Activated T-helper 9 cell treated with anti-CD3 and anti-CD28 coated beads, Interleukin-2, amount 50 U/mL, for 16 hours (primary cell): ENCODE data around the gene PHLDB2.
"Not testable (repeated sequence)": the region's sequence is repeated elsewhere in the genome, so short reads cannot be mapped to it uniquely, and the experiment has no call there.

Source experiments
- DNase-seq: peaks from one replicate; pipeline ENCODE4 v3.0.0-alpha.2; 2020; ENCODE audit warnings: low read depth

Gene PHLDB2

DNA sequence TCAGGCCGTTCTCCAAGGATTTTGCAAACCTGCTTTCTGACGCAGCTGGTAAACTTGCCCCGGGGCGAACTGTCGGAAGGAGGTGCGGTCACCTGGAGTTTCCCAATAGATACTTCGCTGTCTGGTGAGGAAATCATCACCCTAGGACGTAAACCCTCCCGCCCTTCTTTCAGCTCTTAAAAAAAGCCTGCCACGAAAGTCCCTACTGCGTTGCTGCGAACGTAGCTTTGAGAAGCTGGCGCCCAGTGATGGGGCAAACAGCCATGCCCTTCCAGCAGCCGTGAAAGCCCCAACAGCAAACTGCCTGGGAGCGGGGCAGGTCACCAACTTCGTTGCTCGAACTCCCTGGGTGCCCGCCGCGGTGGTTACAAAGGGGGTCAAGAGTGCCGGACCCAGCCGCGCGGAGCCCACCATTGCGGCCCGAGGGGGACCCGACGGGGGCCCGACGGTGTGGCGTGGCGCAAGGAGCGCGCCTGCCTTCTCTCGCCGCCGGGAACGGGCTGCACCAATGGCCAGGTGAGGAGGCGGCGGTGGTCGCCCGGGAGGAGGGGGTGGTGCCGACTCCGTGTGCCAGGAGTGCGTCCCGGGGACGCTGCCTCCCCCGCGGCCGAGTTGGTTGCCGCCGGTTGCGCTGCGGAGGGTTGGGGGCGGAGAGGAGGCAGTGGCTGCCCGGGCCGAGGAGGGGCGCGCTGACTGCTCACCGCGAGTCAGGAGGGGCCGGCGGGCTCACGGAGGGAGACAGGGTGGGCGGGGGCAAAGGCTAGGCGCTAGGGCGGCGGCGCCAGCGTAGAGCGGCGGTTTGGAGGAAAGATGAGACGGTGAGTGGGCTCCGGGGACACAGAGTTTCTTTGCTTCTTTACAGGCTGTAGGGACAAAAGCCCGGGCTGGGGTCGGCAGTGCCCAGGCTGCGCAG is at the start of gene PHLDB2:
PHLDB2 (plus strand) TSS at position 205 of the 913 bp plus-strand sequence. CDS start 24,813 bp downstream, outside the sequence.
- peak; percentile 58 for DNase-seq

DNA sequence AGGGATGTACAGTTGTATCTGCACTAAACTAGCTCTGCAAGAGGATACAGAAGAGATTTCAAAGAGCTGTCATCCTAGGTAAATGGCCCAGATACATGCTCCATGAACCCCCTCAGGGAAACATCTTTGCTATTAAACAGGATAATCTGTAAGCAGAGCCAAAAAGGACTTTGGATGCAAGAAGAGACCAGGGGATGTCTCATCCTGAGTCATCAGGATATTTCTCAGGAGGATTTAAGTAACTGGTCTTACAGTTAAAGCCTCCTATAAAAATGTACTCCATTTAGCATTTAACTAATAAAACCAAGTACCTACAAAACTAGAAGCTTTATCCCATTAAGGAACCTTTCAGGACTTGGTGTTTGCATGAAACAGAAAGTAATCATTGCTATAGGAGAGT is 48.2 kb upstream of the PHLDB2 start:
- no peak for DNase-seq

- no peak for DNase-seq
These were observed 47.3 kb upstream of the PHLDB2 start for GRCh38 chr3:111811811-111812210.

GRCh38 chr3:111812701-111813100 is 46.4 kb upstream of the PHLDB2 start:
- DNase-seq = no peak

DNA sequence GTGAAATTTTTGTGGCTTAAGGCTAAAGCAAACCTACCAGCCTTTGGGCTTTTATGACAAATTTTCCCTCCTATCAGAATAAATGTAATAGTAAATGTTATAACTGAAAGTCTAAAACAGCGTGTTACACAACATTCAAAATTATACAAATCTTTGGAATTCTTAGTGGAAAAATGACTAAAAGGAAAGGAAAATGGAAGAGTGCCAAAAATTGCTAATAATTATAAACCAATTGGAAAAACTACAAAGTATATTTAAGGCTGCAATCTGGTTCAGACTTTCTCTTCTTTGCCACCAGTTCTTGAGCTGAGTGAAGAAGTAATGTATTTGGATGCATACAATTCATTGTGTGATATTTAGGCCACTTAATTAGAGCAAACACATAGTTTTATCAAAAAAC is 45.6 kb upstream of the PHLDB2 start:
- no peak for DNase-seq

GRCh38 chr3:111813979-111814378 is 45.1 kb upstream of the PHLDB2 start:
- DNase-seq = no peak

DNA sequence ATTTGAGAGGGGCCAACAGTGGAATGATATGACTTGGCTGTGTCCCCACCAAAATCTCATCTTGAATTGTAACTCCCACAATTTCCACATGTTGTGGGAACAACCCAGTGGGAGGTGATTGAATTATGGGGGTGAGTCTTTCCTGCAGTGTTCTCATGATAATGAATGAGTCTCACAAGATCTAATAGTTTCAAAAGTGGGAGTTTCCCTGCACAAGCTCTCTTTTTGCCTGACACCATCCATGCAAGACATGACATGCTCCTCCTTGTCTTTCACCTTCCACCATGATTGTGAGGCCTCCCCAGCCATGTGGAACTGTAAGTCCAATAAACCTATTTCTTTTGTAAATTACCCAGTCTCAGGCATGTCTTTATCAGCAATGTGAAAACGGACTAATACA is 42.3 kb upstream of the PHLDB2 start:
- DNase-seq = not testable (repeated sequence)

DNA sequence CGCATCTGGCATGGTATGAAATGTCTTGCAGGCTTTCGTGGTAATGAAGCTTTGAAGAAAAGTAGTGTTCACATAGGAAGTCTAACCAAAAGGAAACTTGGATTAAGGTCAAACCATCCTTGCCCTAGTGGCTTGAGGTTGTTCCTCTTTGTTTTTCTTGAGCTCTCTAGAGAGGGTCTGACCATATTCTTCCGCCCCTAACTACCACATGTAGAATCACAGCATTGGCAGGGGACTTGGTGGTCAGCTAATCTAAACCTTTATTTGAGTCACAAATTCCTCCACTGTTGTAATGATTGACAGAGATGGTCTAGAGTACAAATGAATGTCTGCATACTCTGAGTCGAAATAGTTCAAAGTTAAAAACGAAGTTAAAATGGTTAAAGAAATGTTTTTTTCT is 39.1 kb upstream of the PHLDB2 start:
- DNase-seq = no peak

GRCh38 chr3:111820651-111821050 is 38.4 kb upstream of the PHLDB2 start:
- no peak for DNase-seq

DNA sequence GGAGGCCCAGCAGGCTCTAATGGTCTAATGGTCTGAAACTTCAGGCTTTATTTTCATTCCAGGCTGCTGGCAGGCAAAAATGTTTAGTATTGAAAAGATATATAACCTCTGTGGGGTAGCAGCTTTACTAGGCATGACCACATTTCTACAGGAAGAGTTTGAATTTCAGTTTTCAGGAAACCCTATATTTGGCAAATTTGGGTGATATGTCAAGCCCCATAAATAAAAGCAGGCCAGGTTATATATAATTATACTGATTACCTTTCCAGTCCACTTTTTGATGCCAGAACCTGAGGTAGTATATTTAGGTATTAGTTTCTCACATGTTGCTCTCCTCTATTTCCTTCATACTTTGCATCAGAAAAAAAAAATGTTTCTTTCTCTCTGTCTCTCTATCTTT is 37.2 kb upstream of the PHLDB2 start:
- DNase-seq = no peak

DNA sequence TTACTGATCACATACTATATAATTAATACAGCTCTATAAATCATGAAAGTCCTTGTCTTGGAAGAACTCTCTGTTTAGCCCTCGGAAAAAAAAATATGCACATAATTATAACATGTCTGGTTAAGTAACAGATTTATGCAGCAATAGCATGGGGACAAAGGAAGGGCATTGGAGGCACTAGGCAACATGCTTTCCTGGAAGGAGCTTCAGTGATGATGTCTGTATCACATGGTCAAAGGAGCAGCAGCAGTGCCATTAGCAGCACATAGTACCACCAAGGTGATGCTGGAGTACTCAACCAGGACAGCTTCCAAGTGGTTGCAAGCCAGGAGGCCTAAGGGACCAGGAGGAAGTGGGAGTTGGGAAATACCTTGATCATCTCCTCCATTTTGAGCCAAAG is 36.3 kb upstream of the PHLDB2 start:
- no peak for DNase-seq

DNA sequence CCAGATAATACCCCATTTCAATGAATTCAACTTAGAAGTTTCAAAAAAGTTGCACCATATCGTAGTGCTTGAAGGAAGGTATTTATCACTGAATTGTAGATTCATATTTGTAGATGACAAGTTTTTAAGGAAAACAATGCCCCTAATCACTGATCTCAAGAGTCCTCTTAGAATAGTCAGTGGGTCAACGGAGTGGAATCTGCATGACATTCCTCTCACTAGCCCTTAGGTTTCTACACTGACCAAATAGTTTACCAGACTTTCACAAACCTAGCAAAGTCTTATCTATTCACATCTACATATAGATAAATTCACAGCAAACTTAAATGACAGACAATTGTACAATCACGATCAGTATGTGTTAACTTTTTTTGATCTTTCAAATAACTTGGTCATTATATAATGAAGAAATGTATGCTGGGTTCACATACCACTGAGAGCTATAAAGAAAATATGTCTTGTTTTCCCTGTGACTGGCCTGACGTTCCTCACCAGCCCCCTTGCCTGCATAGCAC is 35.7 kb upstream of the PHLDB2 start:
- DNase-seq = no peak

- no peak for DNase-seq
These were observed 34.7 kb upstream of the PHLDB2 start for GRCh38 chr3:111824351-111824750.

DNA sequence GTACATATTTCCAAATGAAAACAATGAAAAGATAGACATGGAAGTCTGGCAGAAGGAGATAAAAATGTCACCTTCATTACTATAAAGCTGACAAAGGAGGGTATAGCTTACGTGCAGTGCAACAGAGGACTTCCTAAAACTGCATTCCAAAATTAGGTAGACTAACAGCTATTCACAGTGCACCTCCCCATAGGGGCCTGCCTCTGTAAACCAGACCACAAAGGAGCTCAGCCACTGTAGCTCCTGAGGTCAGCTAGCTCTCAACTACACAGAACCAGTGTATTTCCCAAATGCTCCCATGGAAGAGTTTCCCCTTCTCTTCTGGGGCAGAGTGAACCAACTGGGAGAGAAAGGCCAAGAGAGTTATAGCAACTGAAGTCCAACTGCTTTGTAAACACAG is 31.2 kb upstream of the PHLDB2 start:
- no peak for DNase-seq

- DNase-seq = no peak
These were observed 30.5 kb upstream of the PHLDB2 start for GRCh38 chr3:111828530-111828929.

- no peak for DNase-seq
These were observed 30.0 kb upstream of the PHLDB2 start for GRCh38 chr3:111829023-111829422.

DNA sequence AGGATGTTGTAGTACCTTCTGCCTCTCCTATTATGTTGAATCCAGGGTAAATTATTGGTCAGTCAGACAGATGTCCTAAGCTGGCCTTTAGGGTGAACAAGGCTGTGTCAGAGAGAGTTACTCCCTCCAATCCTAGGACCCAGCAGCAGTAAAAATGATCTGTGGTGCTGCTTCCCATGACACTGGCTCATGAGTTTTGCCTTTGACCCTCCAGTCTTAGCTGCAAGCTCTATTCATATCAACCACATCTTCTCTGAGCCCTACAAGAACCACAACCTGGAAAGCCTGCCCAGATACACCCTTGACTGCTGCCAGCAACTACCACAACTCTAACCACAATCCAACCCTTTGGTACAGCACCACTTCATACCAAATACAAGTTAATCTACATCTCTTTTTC is 27.2 kb upstream of the PHLDB2 start:
- DNase-seq = no peak

GRCh38 chr3:111837112-111837511 is 22.0 kb upstream of the PHLDB2 start:
- no peak for DNase-seq

DNA sequence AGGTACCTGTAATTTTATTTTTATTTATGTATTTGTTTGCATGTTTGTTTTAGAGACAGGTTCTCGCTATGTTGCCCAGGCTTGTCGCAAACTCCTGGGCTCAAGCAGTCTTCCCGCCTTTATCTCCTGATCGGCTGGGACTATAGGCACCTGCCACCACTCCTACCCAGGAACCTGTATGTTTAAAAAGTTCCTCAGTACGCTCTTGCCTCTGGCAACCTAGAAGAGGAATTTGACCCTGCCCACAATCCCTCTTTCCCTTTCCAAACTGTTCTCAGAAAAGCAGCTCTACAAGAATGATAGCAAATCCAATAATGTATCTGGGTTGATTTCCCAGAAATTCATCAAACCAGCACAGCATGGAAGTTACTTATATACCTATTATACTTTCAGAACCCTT is 20.9 kb upstream of the PHLDB2 start:
- no peak for DNase-seq

- DNase-seq = no peak
These were observed 13.0 kb upstream of the PHLDB2 start for GRCh38 chr3:111846039-111846438.

GRCh38 chr3:111846717-111847116 is 12.3 kb upstream of the PHLDB2 start:
- no peak for DNase-seq

GRCh38 chr3:111848283-111848682 is 10.8 kb upstream of the PHLDB2 start:
- no peak for DNase-seq

DNA sequence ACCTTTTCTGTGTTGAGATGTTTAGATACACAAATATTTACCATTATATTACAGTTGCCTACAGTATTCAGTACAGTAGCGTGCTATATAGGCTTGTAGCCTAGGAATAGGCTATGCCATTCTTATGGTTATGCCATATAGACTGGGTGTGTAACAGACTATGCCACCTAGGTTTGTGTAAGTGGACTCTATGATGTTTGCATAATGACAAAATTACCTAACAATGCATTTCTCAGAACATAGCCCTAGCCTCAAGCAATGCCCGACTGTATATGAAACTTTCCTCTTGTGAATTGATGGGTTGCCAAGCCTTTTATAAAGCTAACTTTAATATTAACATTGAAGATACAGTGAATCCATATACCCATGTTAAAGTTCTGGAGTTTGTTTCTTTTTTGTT is 10.3 kb upstream of the PHLDB2 start:
- DNase-seq = no peak

- DNase-seq = no peak
These were observed 8.5 kb upstream of the PHLDB2 start for GRCh38 chr3:111850537-111850936.
